HG03135 (cell line): Measurements from ENCODE around the gene TMEM221.

Experiments used
- ATAC-seq: cut with Tn5 transposase; IDR thresholded peaks from one replicate; pipeline ENCODE4 v1.9.1; 2021; ENCODE audit warnings: mild to moderate bottlenecking, moderate library complexity; ENCODE audit not compliant: unreplicated experiment

The TMEM221 gene

DNA sequence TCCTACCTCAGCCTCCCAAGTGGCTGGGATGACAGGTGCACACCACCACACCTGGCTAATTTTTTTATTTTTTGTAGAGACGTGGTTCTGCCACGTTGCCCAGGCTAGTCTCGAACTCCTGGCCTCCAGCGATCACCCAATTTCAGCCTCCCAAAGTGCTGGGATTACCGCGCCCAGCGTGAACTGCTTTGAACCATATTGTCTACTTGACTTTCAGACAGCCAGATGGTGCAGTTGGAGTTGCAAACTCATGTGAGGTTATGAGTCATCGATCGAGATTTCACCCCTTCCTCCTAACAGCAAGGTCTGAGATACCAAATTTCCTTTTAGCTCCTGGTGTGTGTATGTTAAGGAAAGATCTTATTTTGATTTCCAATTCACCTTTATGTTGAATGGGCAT lies 24.6 kb upstream of the TMEM221 start:
- ATAC-seq, result no peak

DNA sequence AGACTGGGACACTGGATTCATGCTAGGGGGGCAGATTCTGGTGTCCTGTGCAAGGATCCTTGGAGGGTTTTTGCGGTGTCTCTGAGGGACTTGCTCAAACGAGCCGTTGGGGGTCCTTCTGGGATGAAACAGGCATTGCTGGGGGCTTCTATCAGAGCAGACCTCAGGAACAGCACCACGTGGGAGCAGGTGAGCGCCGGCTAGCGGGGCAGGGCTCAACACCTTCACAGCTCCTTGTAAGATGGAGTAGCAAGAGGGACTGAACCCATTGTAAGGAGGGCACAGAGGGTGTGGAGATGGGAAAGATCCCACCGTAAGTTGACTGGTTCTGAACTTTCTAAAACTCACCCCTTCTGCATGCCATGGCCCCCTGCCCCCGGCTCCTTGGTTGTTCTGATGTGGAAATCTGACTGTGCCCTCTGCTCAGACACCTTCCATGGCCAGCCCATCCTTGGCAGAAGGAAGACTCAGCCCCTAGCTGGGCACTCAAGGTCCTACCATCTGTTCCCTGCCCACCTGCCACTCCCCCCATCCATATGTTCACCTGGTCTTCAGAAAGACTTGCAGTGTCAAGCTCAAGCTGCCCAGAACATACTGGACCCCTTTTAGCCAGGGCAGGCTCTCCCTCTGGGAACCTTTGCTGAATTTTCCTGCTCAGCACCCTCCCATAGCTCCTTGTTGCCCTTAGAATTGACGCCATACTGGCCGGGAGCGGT lies 23.1 kb upstream of the TMEM221 start:
- no peak for ATAC-seq

DNA sequence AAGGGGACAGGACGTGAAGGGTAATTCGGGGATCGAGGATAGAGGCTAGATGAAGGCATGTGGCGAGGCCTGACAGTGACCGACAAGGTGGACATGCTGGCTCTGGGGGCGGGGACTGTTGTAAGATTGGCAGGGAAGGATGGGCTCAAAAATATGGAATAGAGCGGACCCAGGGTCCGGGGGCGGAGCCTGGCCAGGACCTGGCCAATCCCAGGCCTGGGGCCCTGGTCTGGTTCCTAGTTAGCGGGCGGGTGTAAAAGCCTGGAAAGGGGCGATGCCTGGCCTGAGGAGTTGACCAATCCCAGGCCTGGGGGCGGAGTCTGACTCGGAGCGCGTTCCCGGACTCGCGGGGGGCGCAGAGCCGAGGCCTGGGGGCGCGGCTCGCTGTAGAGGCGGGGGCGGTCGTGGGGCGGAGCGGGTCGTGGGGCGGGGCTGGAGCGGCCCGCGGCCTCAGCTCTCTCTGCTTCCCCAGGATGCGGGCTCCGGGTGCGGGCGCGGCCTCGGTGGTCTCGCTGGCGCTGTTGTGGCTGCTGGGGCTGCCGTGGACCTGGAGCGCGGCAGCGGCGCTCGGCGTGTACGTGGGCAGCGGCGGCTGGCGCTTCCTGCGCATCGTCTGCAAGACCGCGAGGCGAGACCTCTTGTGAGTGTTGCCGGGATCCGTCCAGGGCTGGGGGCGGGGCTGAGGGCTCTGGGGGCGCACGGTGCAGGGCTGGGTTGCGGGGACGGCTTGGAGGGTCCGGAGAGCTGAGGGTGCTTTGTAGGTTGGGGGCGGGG lies 21.8 kb upstream of the TMEM221 start, which contains the start of gene SLC27A1:
Gene SLC27A1, plus strand, starts transcription at position 457 of the 774 bp plus-strand sequence. Its CDS starts 17 bp downstream, at position 474.
- ATAC-seq, result peak; percentile 75

DNA sequence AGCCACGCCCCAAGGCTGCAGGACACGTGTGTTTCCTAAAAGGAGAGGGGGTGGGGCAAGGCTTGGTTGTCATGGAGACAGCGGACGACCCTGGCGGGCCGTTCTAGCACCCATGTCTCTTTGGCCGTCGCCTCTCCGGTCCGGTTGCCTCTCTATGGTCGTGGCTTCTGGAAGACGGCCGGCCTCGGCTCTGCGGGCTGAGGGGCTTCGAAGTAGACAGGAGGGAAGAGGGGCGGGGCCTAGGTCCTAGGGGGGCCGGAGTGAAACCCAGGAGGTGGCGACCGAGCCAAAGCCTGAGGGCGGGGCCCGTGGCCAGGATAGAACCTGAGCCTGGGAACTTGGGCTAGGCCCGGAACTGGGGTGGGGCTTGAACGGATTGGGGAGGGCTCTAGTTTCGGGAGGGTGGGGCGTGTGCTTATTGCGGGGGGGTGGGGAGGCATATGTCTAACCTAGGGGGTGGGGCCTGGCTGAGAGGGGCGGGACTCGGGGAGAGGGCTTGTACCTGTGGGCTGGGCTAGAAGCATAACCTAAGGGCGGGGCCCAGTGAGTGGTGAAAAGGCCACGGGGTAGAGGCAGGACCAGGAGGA lies 21.1 kb upstream of the TMEM221 start:
- ATAC-seq, result peak; percentile 63

DNA sequence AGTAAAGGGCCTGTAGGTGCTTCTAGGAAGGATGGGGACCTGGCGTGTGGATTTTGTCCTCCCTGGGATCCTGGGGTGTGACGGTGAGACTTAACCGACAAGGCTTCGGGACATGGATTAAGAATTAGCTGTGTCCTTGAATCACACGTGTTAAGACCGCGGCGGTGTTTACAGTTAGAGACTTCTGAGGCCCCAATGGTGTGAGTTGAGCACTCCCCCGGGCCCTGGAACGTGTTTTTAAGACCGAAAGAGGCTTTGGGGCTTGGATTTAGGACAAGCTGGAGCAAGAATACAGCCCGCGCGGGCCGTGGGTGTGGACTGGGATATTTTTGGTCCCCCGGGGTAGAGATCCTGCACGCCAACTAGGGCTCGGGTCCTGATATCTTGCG lies 20.6 kb upstream of the TMEM221 start:
- no peak for ATAC-seq

DNA sequence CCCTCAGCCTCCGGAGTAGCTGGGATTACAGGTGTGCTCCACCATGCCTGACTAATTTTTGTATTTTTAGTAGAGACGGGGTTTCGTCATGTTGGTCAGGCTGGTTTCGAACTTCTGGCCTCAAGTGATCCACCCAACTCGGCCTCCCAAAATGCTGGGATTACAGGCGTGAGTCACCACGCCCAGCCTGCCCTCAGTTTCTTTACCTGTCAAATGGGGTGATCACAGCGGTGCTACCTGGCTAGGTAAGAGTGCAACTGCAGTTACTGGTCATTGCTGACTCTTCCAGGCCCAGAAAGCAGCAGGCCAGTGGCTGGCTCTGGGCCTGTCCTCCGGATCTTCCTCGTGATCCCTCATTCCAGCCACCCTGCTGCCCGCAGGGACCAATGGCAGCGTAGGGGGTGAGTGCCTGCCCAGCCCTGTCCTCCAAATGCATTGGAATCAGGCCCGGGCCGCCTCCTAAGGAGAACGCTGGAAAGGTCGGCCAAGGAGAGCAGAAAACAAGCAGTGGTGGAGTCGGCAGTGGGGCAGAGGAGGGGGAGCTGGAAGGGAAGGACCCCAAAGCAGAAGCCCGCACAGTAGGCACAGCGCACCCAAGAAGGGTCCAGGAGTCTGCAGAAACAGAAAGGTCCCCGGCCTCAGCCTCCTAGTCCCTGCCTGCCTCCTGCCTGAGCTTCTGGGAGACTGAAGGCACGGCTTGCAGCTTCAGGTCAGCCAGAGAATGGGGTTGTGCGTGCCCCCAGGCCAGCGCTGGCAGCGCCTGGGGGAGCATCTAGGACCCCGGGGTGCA lies 20.0 kb upstream of the TMEM221 start:
- ATAC-seq, result no peak

DNA sequence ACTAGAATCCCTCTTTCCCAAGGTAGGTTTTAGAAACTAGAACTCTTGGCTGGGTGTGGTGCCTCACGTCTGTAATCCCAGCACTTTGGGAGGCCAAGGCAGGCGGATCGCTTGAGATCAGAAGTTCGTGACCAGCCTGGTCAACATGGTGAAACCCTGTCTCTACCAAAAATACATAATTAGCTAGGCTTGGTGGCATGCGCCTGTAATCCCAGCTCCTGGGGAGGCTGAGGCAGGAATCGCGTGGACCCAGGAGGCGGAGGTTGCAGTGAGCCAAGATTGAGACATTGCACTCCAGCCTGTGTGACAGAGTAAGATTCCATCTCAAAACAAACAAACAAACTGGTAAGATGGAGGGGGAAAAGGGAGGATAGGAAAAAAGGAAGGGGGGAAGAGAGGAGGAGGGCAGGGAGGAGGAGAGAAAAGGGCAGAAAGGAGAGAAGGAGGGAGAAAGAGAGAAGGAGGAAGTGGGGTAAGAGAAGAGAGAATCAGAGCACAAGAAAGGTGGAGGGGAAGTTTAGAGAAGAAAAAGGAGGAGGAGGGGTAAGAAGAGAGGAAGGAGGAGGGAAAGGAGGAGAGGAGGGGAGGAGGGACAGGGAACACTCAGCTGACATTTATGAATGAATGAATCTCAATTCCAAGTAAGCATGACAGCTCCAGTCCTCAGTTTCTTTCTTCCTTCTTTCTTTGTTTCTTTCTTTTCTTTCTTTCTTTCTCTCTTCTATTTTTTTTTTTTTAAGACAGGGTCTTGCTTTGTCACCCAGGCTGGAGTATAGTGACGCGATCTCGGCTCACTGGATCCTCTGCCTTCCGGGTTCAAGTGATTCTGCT lies 19.2 kb upstream of the TMEM221 start:
- ATAC-seq, result no peak

DNA sequence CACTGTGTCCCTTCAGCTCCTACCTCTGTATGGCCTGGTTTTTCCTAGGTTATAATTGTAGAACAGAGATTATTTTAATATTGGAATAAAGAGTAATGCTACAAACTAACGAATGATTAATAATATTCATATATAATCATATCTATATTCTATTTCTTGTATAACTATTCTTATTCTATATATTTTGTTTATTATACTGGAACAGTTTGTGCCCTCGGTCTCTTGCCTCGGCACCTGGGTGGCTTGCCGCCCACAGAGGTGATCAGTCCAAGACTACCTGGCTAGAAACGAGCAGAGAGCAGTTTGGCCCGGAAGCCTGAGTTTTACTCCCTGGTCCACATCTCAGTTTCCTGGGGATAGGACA lies 18.0 kb upstream of the TMEM221 start:
- ATAC-seq, result no peak

DNA sequence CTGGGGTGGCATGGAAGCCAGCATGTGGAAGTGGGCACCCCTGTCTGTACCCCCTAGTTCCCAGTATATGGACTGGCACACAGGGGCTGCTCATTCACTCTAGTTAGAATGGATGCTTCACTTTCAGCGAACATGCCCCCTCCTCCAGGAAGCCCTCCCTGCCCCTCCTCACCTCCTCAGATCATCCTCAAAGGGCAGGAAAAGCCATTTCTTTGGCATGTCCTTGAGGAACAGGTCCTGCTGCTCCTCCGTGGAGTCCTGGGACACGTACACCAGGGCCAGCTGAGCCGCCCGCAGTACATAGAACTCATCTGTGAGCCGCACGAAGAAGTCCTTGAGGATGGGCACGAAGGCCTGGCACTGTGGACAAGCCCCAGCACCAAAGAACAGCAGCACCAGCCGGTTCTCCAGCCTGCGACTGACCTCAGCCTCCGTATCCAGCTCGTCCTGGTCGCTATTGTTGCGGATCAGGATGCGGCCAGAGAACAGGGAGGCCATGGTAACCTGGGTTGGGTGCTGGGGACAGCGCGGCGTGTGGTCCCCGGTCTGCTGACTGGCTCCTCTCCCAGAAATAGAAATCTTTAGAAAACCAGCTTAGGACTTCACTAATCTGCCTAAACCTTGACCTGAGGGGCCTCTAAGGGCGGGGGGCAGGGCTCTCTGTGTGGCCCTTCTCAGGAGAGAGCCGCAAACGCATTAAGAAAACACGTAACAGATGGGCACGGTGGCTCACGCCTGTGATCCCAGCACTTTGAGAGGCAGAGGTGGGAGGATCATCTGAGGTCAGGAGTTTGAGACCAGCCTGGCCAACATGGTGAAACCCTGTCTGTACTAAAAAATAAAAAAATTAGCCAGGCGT lies 12.1 kb upstream of the TMEM221 start, which contains the start of gene NXNL1:
Gene NXNL1, minus strand, starts transcription at position 555 of the 859 bp plus-strand sequence. Its CDS starts 57 bp downstream, at position 498.
- no peak for ATAC-seq

DNA sequence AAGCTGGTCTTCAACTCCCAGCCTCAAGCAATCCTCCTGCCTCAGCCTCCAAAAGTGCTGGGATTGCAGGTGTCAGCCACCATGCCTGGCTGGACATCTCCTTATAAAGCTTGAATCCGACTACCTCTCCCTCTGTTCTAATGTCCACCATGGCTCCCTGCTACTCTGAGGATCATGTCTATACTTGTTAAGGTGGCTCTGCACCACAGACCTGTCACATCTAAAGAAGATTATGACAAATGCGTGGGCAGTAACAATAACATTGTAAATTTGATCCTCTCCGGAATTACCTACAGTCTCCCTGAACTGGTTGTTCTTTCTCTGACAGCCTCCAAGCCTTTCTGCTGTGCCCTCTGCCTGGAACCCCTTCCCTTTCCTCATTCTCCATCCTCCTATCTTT lies 10.5 kb upstream of the TMEM221 start:
- ATAC-seq, result no peak

DNA sequence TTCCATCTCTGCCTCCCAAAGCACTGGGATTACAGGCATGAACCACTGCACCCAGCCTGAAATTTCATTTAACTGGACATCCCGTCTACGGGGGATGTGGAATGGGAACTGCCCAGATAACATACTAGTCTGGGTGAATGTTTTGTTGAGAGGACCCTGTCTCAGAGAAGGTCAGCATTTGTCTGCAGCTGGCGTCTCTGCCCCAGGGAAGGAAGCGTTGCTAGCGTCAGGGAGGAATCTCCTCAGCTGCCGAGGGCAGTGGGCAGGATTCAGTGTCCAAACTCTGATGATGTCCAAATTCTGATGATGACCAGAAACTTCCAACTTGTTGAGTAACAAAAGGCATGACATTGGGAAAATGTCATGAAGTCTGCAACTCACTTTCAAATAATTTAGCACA lies 9.1 kb upstream of the TMEM221 start:
- ATAC-seq, result no peak

DNA sequence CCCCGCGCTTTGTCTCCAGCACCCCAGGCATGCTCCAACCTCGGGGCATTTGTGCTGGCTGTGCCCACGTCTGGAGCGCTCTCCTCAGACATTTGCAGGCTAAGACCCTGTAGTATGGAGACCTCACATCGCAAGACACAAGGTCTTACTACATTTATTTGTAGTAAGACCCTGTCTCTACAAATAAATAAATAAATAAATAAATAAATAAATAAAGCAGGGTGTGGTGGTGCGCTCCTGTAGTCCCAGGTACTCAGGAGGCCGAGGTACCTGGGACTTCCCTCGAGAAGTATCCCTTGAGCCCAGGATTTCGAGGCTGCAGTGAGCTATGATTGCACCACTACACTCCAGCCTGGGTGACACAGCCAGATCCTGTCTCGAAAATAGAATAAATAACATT lies 7.7 kb upstream of the TMEM221 start:
- ATAC-seq, result no peak

DNA sequence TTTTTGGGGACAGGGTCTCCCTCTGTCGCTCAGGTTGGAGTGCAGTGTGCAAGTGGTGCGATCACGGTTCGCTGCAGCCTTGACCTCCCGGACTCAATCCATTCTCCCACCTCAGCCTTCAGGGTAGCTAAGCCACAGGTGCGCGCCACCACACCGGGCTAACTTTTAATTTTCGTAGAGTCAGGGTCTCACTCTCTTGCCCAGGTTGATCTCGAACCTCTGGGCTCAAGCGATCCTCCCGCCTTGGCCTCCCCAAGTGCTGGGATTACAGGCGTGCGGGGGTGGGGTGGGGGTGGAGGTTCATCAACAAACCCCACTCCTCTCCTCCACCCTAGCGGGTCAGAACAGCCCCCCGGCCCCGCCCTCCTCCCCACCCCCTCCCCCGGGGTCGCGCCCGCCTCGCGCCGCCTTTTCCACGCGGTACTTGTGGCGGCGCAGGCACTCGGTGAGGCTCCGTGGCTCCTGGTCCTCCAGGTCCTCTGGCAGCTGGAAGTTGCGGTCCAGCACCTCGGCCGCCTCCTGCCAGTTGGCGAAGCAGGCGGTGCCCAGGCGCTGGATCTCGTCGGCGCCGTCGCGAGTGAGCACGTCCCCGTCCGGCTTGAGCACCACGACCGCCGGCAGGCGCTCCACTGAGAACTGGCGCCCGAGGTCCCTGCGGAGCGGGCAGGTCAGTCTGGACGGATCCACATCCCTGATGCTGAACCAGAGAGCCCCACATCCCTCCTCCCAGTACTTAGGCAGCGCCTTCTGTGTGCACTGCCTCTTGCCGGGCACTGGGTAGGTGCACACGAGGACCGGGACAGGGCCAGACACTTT lies 7.0 kb upstream of the TMEM221 start:
- no peak for ATAC-seq

DNA sequence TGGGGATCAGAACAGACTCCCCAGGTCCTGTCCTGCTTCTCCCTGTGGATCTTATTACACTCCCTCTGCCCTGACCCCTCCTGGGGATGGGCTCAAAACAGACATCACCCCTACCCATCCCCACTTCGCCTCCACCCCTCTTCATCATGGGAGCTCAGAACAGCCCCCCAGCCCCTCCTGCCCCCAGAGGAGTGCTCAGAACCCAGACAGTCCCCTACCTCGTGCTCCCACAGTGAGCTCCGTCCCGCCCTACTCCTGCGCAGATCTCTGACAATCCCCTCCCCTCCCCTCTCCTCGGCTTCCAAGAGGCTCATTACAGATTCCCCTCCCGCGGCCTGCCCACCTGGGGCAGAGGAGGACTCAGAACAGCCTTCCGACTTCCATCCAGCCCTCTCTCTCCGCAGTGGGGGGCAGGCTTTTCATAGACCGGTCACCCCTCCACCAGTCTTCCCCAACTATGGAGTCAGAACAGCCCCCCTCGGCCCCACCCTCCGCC lies 6.2 kb upstream of the TMEM221 start:
- no peak for ATAC-seq

DNA sequence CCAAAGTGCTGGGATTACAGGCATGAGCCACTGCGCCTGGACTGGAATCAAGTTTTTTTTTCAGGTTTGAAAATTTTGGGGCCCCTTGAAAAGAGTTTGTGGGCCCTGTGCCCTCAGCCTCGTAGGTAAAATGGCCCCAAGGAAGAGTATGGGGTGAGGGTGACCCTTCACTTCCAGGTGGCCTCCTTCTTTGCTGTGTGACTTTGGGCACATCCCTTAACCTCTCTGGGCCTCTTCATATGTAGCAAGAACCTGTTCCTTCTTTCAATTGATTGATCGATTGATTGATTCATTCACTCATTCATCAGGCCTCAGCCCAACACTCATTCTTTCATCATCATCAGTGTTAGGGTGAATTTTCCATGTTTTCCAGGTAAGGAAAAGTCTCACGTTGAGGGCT lies 3.4 kb upstream of the TMEM221 start:
- no peak for ATAC-seq

DNA sequence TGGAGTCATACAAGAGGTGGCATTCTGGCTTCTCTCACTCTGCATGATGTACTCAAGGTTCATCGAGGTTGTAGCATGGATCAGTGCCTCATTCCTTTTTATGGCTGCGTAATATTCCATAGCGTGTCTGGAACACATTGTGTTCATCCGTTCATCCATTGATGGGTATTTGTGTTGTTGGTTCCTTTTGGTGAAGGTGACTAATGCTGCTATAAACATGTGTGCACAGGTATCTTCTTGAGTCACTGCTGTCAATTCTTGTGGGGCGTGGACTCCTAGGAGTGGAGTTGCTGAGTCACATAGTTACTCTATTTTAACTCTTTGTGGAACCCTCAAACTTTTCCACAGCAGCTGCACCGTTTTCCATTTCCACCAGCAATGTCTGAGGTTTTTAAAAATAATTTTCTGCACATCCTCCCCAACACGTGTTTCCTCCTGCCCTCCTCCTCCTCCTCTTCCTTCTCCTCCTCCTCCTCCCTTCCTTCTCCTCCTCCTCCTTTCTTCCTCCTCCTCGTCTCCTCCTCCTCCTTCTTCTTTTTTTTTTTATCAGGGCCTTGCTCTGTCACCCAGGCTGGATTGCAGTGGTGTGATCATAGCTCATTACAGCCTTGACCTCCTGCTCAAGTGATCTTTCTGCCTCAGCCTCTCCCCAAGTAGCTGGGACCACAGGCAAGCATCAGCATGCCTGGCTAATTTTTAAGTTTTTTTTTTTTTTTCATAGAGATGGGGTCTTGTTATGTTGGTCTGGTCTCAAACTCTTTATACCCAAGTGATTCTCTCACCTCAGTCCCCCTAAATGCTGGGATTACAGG lies 2.0 kb upstream of the TMEM221 start:
- ATAC-seq, result no peak

DNA sequence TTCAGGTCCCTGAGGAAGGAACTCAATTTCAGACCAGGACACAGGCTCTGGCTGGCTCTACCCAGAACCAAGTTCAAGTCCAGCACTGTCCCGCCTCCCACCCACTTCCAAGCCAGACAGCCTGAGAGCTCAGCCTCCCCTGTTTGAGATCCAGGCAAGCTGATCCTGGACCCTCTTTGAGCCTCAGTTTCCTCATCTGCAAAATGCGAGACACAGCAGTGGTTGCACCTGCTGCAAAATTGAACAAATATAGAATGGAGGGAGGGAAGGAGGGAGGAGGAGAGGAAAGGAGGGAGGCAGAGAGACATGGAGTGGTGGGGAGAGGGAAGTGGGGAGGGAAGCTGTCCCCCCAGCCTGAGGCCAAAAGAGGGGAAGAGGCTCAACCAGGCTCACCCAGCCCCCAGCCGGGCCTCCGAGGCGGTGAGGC lies 751 bp downstream of the TMEM221 start:
- no peak for ATAC-seq
